ENCODE results near the gene TSPAN3.

GRCh38 chr15:77107531-77108355 is 36.8 kb upstream of the TSPAN3 start:
- TF ChIP-seq POLR2AphosphoS5 (IDR thresholded peaks at IDR 0.05; ENCODE audit: insufficient read depth, low read depth, low read length) (no peak), POLR2A (IDR thresholded peaks at IDR 0.05; ENCODE audit: low read depth, low read length) (no peak), CTCF (IDR thresholded peaks at IDR 0.05; ENCODE audit: extremely low read depth in 1 of 2, insufficient read depth in 1 of 2, low read depth in 1 of 2, low read length in 2 of 2) (peak; percentile 61 to 78), MAX (IDR thresholded peaks at IDR 0.05; ENCODE audit: insufficient read depth, insufficient read length) (no peak), JUN (IDR thresholded peaks at IDR 0.05; ENCODE audit: borderline replicate concordance, insufficient read depth, insufficient read length, low read depth) (no peak), GATA2 (IDR thresholded peaks at IDR 0.05; ENCODE audit: insufficient read depth, insufficient read length, low read depth, low read length) (no peak), FOS (IDR thresholded peaks at IDR 0.05; ENCODE audit: borderline replicate concordance, insufficient read depth, low read length) (no peak), EZH2 (IDR thresholded peaks at IDR 0.05; ENCODE audit: borderline replicate concordance, low read depth, low read length, severe bottlenecking) (no peak)

Measured in endothelial cell of umbilical vein (primary cell).